ENCODE data around the gene MKX. TPM values are rescaled to one million over a fixed set of nuclear protein-coding genes. Genes with fewer than 3 reads are reported as not detected.
A peak's percentile ranks its signal among the peaks of the same experiment; 100 is the strongest.

MKX gene
- total RNA-seq: 1 to 10 TPM; 2.7 to 8.4 TPM

DNA sequence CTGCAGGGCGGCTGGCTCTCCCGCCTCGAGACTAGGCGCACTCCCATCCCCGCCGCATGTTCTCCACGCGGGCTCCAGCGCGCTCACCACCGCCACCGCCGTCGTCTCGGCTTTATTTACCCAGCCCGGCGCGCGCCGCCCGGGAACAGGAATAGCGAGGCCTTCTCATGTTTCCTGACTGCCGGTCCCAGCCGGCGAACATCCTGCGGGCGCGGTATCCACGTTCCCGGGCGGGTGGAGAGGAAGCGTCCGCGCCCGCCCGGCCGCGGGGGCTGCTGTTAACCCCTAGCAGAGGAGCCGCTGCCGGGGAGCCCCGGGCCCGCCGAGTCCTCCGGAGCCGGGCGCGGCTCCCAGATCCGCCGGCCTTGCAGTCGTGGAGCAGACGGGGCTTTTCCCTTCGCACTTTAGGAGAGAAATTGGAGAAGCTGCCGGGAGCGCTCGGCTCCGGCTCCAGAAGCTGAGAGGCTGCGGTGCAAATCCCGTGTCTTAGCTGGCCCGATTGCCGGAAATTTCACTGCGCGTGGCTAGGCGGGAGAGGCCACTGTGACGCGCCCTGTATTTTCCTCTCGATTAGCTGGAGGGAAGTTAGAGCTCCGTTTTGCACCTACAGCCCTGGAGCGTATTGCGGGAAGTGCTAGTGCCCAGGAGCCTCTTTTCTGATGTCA lies at the start of gene MKX:
MKX (minus strand) TSS at position 88 of the 665 bp plus-strand sequence. CDS start 2,404 bp downstream, outside the sequence.
- Histone ChIP-seq H3K4me3 (peak within 1 kb of the TSS; percentile 95), H3K27ac (peak within 1 kb of the TSS; percentile 95 to 99), H3K9me3 (no peaks in the 10 kb centered on the region), H3K4me1 (ENCODE audit: control insufficient read depth in 1 of 2, low read depth in 2 of 2) (peaks cover 2 to 37% of the 10 kb centered on the region in 2 donors), H3K36me3 (no peaks in the 10 kb centered on the region), H3K27me3 (replicated peaks; ENCODE audit: insufficient read depth) (no peaks in the 10 kb centered on the region)
- DNase-seq (ENCODE audit: low spot score) (no peak), ATAC-seq (ENCODE audit: insufficient number of reproducible peaks, low FRiP score, low read depth) (no peak)
- no peak for TF ChIP-seq CTCF (IDR thresholded peaks at IDR 0.05)

GRCh38 chr10:27794157-27794556 lies 48.5 kb upstream of the MKX start:
- no peak for TF ChIP-seq CTCF (IDR thresholded peaks at IDR 0.05)

GRCh38 chr10:27792216-27792615 lies 46.6 kb upstream of the MKX start:
- TF ChIP-seq CTCF (IDR thresholded peaks at IDR 0.05): no peak
- Histone ChIP-seq H3K27ac (no peak overlapping the region), H3K27me3 (replicated peaks; ENCODE audit: insufficient read depth) (no peaks in the 10 kb centered on the region), H3K4me3 (no peak overlapping the region), H3K9me3 (no peaks in the 10 kb centered on the region), H3K4me1 (ENCODE audit: control insufficient read depth in 1 of 2, low read depth in 2 of 2) (peaks cover 0 to 30% of the 10 kb centered on the region in 2 donors), H3K36me3 (no peaks in the 10 kb centered on the region)
- ATAC-seq (ENCODE audit: insufficient number of reproducible peaks, low FRiP score, low read depth) (no peak), DNase-seq (ENCODE audit: low spot score) (no peak)

More at GRCh38 chr10:27794157-27794556, 48.5 kb upstream of the MKX start:
- Histone ChIP-seq H3K27me3 (replicated peaks; ENCODE audit: insufficient read depth) (no peaks in the 10 kb centered on the region), H3K27ac (no peak overlapping the region), H3K4me3 (no peak overlapping the region), H3K4me1 (ENCODE audit: control insufficient read depth in 1 of 2, low read depth in 2 of 2) (peaks cover 0 to 30% of the 10 kb centered on the region in 2 donors), H3K9me3 (no peaks in the 10 kb centered on the region), H3K36me3 (no peaks in the 10 kb centered on the region)
- DNase-seq (ENCODE audit: low spot score) (no peak), ATAC-seq (ENCODE audit: insufficient number of reproducible peaks, low FRiP score, low read depth) (no peak)

DNA sequence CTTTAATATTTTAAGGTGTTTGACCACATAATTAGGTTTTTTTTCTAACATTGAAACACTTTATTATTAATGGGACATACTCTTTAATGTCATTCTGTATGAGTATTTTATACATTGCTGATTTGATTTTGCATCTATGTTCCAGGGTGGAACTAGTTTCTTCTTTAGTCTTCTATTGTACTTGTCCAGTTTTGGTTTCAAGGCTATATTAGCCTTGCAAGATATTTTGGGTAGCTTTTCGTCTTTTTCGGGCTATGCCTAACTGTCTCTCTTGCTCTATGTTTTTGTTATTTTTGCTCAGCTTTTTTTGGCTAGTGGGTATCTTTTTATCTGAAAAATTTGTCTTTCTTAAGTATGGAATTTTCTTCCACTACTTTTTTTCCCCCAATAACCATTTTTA lies 38.7 kb upstream of the MKX start:
- Histone ChIP-seq H3K4me1 (ENCODE audit: control insufficient read depth in 1 of 2, low read depth in 2 of 2) (peaks cover 3 to 18% of the 10 kb centered on the region in 2 donors), H3K36me3 (no peaks in the 10 kb centered on the region), H3K9me3 (no peaks in the 10 kb centered on the region), H3K27ac (peak overlapping the region; percentile 4 to 13), H3K27me3 (replicated peaks; ENCODE audit: insufficient read depth) (no peaks in the 10 kb centered on the region), H3K4me3 (peak overlapping the region; percentile 8)
- no peak for ATAC-seq (ENCODE audit: insufficient number of reproducible peaks, low FRiP score, low read depth)
- DNase-seq (ENCODE audit: low spot score): no peak
- no peak for TF ChIP-seq CTCF (IDR thresholded peaks at IDR 0.05)

GRCh38 chr10:27783660-27784059 lies 38.0 kb upstream of the MKX start:
- no peak overlapping the region for H3K27ac ChIP-seq
- DNase-seq (ENCODE audit: low spot score): no peak
- peak; percentile 42 for ATAC-seq (ENCODE audit: insufficient number of reproducible peaks, low FRiP score, low read depth)
- H3K4me1 ChIP-seq (ENCODE audit: control insufficient read depth in 1 of 2, low read depth in 2 of 2): peaks cover 3 to 18% of the 10 kb centered on the region in 2 donors
- peak; percentile 38 for TF ChIP-seq CTCF (IDR thresholded peaks at IDR 0.05)
- H3K9me3 ChIP-seq: no peaks in the 10 kb centered on the region
- H3K36me3 ChIP-seq: no peaks in the 10 kb centered on the region
- H3K4me3 ChIP-seq: no peak overlapping the region
- H3K27me3 ChIP-seq (replicated peaks; ENCODE audit: insufficient read depth): no peaks in the 10 kb centered on the region

Data from thoracic aorta (tissue), 2 donors.